Measurements from ENCODE around the gene UBE4B. TPM values are rescaled to one million over a fixed set of nuclear protein-coding genes. Genes with fewer than 3 reads are reported as not detected.
A peak's percentile ranks its signal among the peaks of the same experiment; 100 is the strongest.

UBE4B gene
- total and polyA plus RNA-seq, 2 experiments from 2014 or later: 14.3 to 27.6 TPM

DNA sequence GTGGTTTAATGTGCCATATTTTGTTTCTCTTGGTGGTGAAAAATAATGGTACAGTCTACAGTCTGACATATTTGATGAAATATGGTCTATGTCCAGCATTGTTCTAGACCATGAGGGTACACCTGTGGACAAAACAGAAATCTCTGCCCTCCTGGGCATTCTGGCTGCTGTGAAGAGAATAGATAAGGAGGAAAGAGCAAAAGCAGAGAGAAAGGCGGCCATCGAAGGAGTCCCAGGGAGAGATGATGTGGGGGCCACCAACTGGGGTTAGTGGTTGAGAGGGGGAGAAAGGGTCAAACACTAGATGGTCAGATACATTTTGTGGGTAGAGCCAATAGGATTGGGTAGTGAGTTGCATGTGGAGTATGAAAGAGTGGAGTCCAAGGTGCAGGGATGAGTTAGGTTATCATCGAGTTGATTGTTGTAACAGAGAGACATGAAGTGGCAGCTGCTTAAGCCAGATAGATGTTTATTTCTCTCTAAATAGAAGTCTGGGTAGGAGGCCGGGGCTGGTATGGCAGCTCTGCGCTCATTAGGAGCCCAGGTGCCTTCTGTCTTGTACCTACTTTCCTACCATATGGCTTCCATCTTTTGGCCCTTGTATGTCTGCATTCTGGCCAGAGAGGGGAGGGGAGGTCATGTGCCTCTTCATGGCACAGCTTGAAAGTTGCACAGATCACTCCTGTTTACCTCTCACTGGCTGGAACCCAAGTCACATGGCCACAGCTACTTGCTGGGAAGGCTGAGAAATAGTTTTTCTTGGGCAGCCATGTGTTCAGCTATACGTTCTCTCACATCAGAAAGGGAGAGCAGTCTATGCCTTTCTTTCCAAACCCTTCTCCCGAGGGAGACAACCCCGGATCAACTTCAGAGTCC is 13.0 kb downstream of the UBE4B start:
- TF ChIP-seq EZH2phosphoT487 (IDR thresholded peaks at IDR 0.05; ENCODE audit: insufficient read depth, low read depth) (no peak), EZH2 (IDR thresholded peaks at IDR 0.05; ENCODE audit: insufficient read depth, poor library complexity, severe bottlenecking) (no peak)
- Histone ChIP-seq H3K9me3 (ENCODE audit: low read depth) (no peaks in the 10 kb centered on the region), H3K36me3 (ENCODE audit: low read depth) (no peaks in the 10 kb centered on the region), H3K79me2 (ENCODE audit: insufficient read depth) (peaks cover 100% of the 10 kb centered on the region), H3F3A (ENCODE audit: insufficient read depth) (0 out of 2 replicates have a peak, but pooled peaks cover 6% of the 10 kb centered on the region), H3K27me3 (replicated peaks; ENCODE audit: insufficient read depth) (no peaks in the 10 kb centered on the region), H4K20me1 (ENCODE audit: insufficient read depth) (0 out of 2 replicates have a peak, but pooled peaks cover 6% of the 10 kb centered on the region), H3K9me2 (ENCODE audit: insufficient read depth) (no peaks in the 10 kb centered on the region), H3K4me2 (ENCODE audit: unreplicated experiment) (no peak overlapping the region), H2AFZ (no peak overlapping the region), H3K4me1 (ENCODE audit: insufficient read depth) (peaks cover 13% of the 10 kb centered on the region; the same call in 1 of the 2 replicates), H3K4me3 (no peak overlapping the region), H3K27ac (peak overlapping the region; percentile 24; the same call in 1 of the 2 replicates), H3K9ac (no peak overlapping the region)
- DNase-seq: peak; percentile 16
- WGBS, 2 experiments (ENCODE audit: low coverage in 1 of 2, low lambda C conversion rate in 2 of 2, missing lambda C conversion rate in 2 of 2): 68 to 69% methylated on average over 8 of the region's 8 CpGs
- in situ Hi-C loops (cut with MboI): no loop called here

DNA sequence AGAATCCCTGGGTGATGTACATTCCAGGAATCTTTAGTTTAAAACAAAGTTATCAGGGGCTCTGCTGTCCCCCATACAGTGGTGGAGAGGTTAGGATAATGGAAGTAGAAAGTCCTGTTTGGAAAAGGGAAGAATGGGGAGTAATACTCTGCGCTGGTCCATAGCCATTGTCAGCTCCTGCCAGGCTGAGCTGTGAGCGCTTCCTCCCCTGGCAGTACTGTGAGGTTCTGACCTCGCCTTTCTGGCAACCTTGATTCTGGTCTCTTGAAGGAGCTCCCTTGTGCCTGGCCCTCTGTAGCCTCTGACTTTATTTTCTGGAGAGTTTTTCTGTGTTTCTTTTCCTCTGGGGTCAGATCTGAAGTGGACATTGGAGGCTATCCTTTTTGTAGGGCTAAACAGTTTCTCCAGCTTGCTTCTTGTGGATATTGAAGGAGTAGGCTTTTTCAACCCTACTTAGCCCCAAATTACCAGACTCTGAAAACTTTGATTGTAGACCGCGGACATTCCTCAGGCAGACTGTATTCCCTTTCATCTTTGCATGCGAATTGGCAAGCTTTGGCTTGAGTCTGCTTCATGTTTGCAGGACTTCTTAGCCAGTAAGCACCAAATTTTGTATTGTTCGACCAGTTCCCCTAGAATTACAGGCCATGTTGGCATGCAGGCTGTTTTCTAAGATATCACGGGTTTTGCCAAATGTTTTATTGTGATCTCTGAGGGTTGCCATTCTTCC is 13.8 kb downstream of the UBE4B start:
- Histone ChIP-seq H3K4me2 (ENCODE audit: unreplicated experiment) (no peak overlapping the region), H4K20me1 (ENCODE audit: insufficient read depth) (0 out of 2 replicates have a peak, but pooled peaks cover 6% of the 10 kb centered on the region), H3K9me2 (ENCODE audit: insufficient read depth) (no peaks in the 10 kb centered on the region), H3K36me3 (ENCODE audit: low read depth) (no peaks in the 10 kb centered on the region), H3K27ac (peak overlapping the region; percentile 24), H3F3A (ENCODE audit: insufficient read depth) (0 out of 2 replicates have a peak, but pooled peaks cover 6% of the 10 kb centered on the region), H3K9me3 (ENCODE audit: low read depth) (no peaks in the 10 kb centered on the region), H3K4me1 (ENCODE audit: insufficient read depth) (peaks cover 13% of the 10 kb centered on the region; the same call in 1 of the 2 replicates), H3K9ac (no peak overlapping the region), H3K4me3 (no peak overlapping the region), H2AFZ (no peak overlapping the region), H3K79me2 (ENCODE audit: insufficient read depth) (peaks cover 100% of the 10 kb centered on the region), H3K27me3 (replicated peaks; ENCODE audit: insufficient read depth) (no peaks in the 10 kb centered on the region)
- no peak for TF ChIP-seq EZH2 (IDR thresholded peaks at IDR 0.05; ENCODE audit: insufficient read depth, poor library complexity, severe bottlenecking)
- peak; percentile 56 for DNase-seq
- in situ Hi-C loops (cut with MboI): no loop called here
- 44% methylated on average over 8 of the region's 8 CpGs for WGBS, 2 experiments (ENCODE audit: low coverage in 1 of 2, low lambda C conversion rate in 2 of 2, missing lambda C conversion rate in 2 of 2)

DNA sequence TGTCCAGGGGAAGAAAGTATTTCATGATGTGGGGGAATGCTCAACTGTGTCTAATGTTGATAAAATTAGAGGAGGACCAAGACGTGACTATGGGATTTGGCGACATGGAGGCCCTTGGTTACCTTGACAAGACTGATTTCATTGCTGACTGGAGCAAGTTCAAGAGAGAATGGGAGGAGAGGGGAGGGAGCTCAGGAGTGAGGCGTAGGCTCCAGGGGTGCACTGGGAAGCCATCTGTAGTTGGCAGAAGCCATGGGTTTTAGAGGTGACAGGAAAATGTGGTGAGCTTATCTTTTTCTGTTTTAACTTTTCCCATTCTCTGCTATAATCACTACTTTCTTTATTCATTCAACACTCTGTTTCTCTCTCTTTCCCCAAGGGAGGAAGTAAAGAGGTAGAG is 15.8 kb downstream of the UBE4B start:
- in situ Hi-C loops (cut with MboI): no loop called here
- 0 out of 2 replicates have a peak, but pooled peaks cover 6% of the 10 kb centered on the region for H3F3A ChIP-seq (ENCODE audit: insufficient read depth)
- H3K79me2 ChIP-seq (ENCODE audit: insufficient read depth): peaks cover 100% of the 10 kb centered on the region
- H3K4me3 ChIP-seq: no peak overlapping the region
- H3K27me3 ChIP-seq (replicated peaks; ENCODE audit: insufficient read depth): no peaks in the 10 kb centered on the region
- H3K9ac ChIP-seq: no peak overlapping the region
- H3K36me3 ChIP-seq (ENCODE audit: low read depth): no peaks in the 10 kb centered on the region
- 98 to 99% methylated on average over 3 of the region's 3 CpGs for WGBS, 2 experiments (ENCODE audit: low coverage in 1 of 2, low lambda C conversion rate in 2 of 2, missing lambda C conversion rate in 2 of 2)
- H4K20me1 ChIP-seq (ENCODE audit: insufficient read depth): peaks cover 11% of the 10 kb centered on the region; the same call in 1 of the 2 replicates
- peaks cover 13% of the 10 kb centered on the region; the same call in 1 of the 2 replicates for H3K4me1 ChIP-seq (ENCODE audit: insufficient read depth)
- no peak overlapping the region for H3K4me2 ChIP-seq (ENCODE audit: unreplicated experiment)
- TF ChIP-seq EZH2phosphoT487 (IDR thresholded peaks at IDR 0.05; ENCODE audit: insufficient read depth, low read depth) (no peak), EZH2 (IDR thresholded peaks at IDR 0.05; ENCODE audit: insufficient read depth, poor library complexity, severe bottlenecking) (no peak)
- H3K27ac ChIP-seq: no peak overlapping the region
- H3K9me3 ChIP-seq (ENCODE audit: low read depth): no peaks in the 10 kb centered on the region
- no peak for DNase-seq
- H3K9me2 ChIP-seq (ENCODE audit: insufficient read depth): no peaks in the 10 kb centered on the region
- no peak overlapping the region for H2AFZ ChIP-seq

DNA sequence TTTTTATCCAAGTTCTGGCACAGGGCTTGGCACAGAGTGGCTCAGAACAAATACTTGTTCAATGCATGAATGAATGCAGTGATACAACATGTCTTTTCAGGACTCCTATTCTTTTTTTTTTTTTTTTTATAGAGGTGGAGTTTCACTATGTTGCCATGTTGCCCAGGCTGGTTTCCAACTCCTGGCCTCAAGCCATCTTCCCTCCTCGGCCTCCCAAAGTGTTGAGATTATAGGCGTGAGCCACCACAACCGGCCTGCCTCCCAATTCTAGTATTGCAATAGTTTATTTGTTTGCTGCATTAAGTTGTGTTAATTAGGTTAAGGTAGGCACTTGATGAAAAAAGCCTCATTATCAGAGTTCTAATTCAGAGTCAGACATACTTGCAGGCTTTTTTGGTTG is 17.9 kb downstream of the UBE4B start:
- DNase-seq: no peak
- H3K9ac ChIP-seq: no peak overlapping the region
- no peak overlapping the region for H3K4me3 ChIP-seq
- H3K27me3 ChIP-seq (replicated peaks; ENCODE audit: insufficient read depth): no peaks in the 10 kb centered on the region
- no peak overlapping the region for H3K27ac ChIP-seq
- H3K9me2 ChIP-seq (ENCODE audit: insufficient read depth): no peaks in the 10 kb centered on the region
- in situ Hi-C loops (cut with MboI): no loop called here
- H2AFZ ChIP-seq: no peak overlapping the region
- H3K4me1 ChIP-seq (ENCODE audit: insufficient read depth): peaks cover 13% of the 10 kb centered on the region; the same call in 1 of the 2 replicates
- H4K20me1 ChIP-seq (ENCODE audit: insufficient read depth): peaks cover 11% of the 10 kb centered on the region; the same call in 1 of the 2 replicates
- H3K4me2 ChIP-seq (ENCODE audit: unreplicated experiment): no peak overlapping the region
- H3K36me3 ChIP-seq (ENCODE audit: low read depth): no peaks in the 10 kb centered on the region
- H3F3A ChIP-seq (ENCODE audit: insufficient read depth): peaks cover 10% of the 10 kb centered on the region; the same call in 1 of the 2 replicates
- TF ChIP-seq EZH2phosphoT487 (IDR thresholded peaks at IDR 0.05; ENCODE audit: insufficient read depth, low read depth) (no peak), EZH2 (IDR thresholded peaks at IDR 0.05; ENCODE audit: insufficient read depth, poor library complexity, severe bottlenecking) (no peak)
- H3K79me2 ChIP-seq (ENCODE audit: insufficient read depth): peaks cover 100% of the 10 kb centered on the region
- 46 to 49% methylated on average over 3 of the region's 3 CpGs for WGBS, 2 experiments (ENCODE audit: low coverage in 1 of 2, low lambda C conversion rate in 2 of 2, missing lambda C conversion rate in 2 of 2)
- no peaks in the 10 kb centered on the region for H3K9me3 ChIP-seq (ENCODE audit: low read depth)

Data from GM23248 (cell line).